Trophoblast cell (in vitro differentiated cells and primary cell): Measurements from ENCODE around the gene TDRD12.
"Not testable (repeated sequence)": the region's sequence is repeated elsewhere in the genome, so short reads cannot be mapped to it uniquely, and the experiment has no call there.

Source experiments
- DNase-seq, 2 donors: peaks; one replicate each; pipeline ENCODE4 v3.0.0-alpha.2; 2016
- H2AFZ ChIP-seq: 2 replicates; pipeline ENCODE4 v1.6.1; 2013; ENCODE audit warnings: low read length, moderate library complexity, mild to moderate bottlenecking; ENCODE audit not compliant: insufficient read depth, poor library complexity
- H2AK5ac ChIP-seq: 2 replicates; pipeline ENCODE4 v1.6.1; 2013; ENCODE audit warnings: mild to moderate bottlenecking, low read length
- H2BK120ac ChIP-seq: 2 replicates; pipeline ENCODE4 v1.6.1; 2013; ENCODE audit warnings: low read length, mild to moderate bottlenecking, moderate library complexity; ENCODE audit not compliant: insufficient read depth, poor library complexity
- H2BK12ac ChIP-seq: 2 replicates; pipeline ENCODE4 v1.6.1; 2013; ENCODE audit warnings: mild to moderate bottlenecking, low read length, moderate library complexity
- H2BK5ac ChIP-seq: 2 replicates; pipeline ENCODE4 v1.6.1; 2013; ENCODE audit warnings: low read length, low read depth, moderate library complexity, mild to moderate bottlenecking; ENCODE audit not compliant: poor library complexity
- H3K14ac ChIP-seq: 2 replicates; pipeline ENCODE4 v1.6.1; 2013; ENCODE audit warnings: mild to moderate bottlenecking, low read length
- H3K18ac ChIP-seq: 2 replicates; pipeline ENCODE4 v1.6.1; 2013; ENCODE audit warnings: mild to moderate bottlenecking, low read length
- H3K23ac ChIP-seq: 2 replicates; pipeline ENCODE4 v1.6.1; 2013; ENCODE audit warnings: low read length
- H3K27ac ChIP-seq: 2 replicates; pipeline ENCODE4 v1.5.1; 2013; ENCODE audit warnings: low read depth, mild to moderate bottlenecking, inconsistent platforms, low read length, moderate library complexity
- H3K27me3 ChIP-seq: 2 replicates; pipeline ENCODE4 v1.6.1; 2013; ENCODE audit warnings: inconsistent platforms, mild to moderate bottlenecking, low read length, moderate library complexity; ENCODE audit not compliant: insufficient read depth
- H3K36me3 ChIP-seq, 2 experiments: 1 replicate in 1 of 2; 2 replicates in 1 of 2; pipeline ENCODE4 v1.6.1; 2013; ENCODE audit warnings: low read length in 2 of 2, mild to moderate bottlenecking in 2 of 2, moderate library complexity in 1 of 2; ENCODE audit not compliant: insufficient read depth in 2 of 2, control insufficient read depth in 1 of 2
- H3K4ac ChIP-seq: 2 replicates; pipeline ENCODE4 v1.6.1; 2013; ENCODE audit warnings: low read depth, mild to moderate bottlenecking, low read length, moderate library complexity
- H3K4me1 ChIP-seq, 2 experiments: 1 replicate in 1 of 2; 2 replicates in 1 of 2; pipeline ENCODE4 v1.6.1; 2013; ENCODE audit warnings: low read length in 2 of 2, mild to moderate bottlenecking in 2 of 2, moderate library complexity in 1 of 2; ENCODE audit not compliant: insufficient read depth in 2 of 2, control insufficient read depth in 1 of 2
- H3K4me2 ChIP-seq: 2 replicates; pipeline ENCODE4 v1.6.1; 2013; ENCODE audit warnings: inconsistent platforms, mild to moderate bottlenecking, low read length, moderate library complexity
- H3K4me3 ChIP-seq: 2 replicates; pipeline ENCODE4 v1.5.1; 2013; ENCODE audit warnings: mild to moderate bottlenecking, low read depth, low read length, inconsistent platforms
- H3K79me1 ChIP-seq: one replicate; pipeline ENCODE4 v1.6.1; 2013; ENCODE audit warnings: low read length
- H3K79me2 ChIP-seq: 2 replicates; pipeline ENCODE4 v1.6.1; 2013; ENCODE audit warnings: low read length, mild to moderate bottlenecking; ENCODE audit not compliant: control insufficient read depth, insufficient read depth, poor library complexity
- H3K9ac ChIP-seq: 2 replicates; pipeline ENCODE4 v1.6.1; 2013; ENCODE audit warnings: mild to moderate bottlenecking, low read length
- H3K9me3 ChIP-seq: 2 replicates; pipeline ENCODE4 v1.6.1; 2013; ENCODE audit warnings: low read depth, mild to moderate bottlenecking, control low read depth, inconsistent platforms, low read length; ENCODE audit not compliant: insufficient read depth
- H4K12ac ChIP-seq: 2 replicates; pipeline ENCODE4 v1.6.1; 2013; ENCODE audit warnings: low read depth, mild to moderate bottlenecking, low read length, moderate library complexity
- H4K8ac ChIP-seq: 2 replicates; pipeline ENCODE4 v1.6.1; 2013; ENCODE audit warnings: low read depth, mild to moderate bottlenecking, low read length, moderate library complexity
- H4K91ac ChIP-seq: one replicate; pipeline ENCODE4 v1.6.1; 2013; ENCODE audit warnings: low read depth, mild to moderate bottlenecking, low read length, moderate library complexity
- WGBS: extraction: QIAGEN DNeasy Blood & Tissue Kit; methylation state at CpG from one replicate; pipeline ENCODE4 v1.1.7; 2013; ENCODE audit warnings: missing lambda C conversion rate; ENCODE audit not compliant: insufficient read length, insufficient coverage; ENCODE audit errors: extremely low coverage; 5-methylcytosine and 5-hydroxymethylcytosine counted together

Gene TDRD12

DNA sequence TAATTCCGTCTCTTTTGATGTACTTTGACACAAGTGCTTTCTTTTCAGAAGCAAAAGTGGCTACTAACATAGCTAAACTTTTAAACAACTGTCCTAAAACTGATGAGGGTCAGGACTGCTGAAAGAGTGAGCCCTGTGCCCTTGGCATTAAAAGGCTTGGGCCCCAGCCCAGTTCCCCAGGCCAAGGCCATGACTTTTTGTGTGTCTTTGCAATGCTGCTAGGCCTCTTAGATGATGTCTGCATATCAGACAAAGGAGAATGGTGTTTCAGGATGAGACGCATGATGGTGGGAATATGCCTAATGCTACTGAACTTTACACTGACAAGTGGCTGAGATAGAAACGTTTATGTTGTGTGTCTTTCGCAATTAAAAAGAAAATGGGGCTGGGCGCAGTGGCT, 112.0 kb downstream of the TDRD12 start:
- no peak overlapping the region for H3K9ac ChIP-seq
- H3K27ac ChIP-seq = no peak overlapping the region
- H2AK5ac ChIP-seq = no peak overlapping the region
- no peak overlapping the region for H2AFZ ChIP-seq
- H3K14ac ChIP-seq = no peak overlapping the region
- no peak overlapping the region for H4K91ac ChIP-seq
- peaks cover 2 to 7% of the 10 kb centered on the region in 2 experiments for H3K4me1 ChIP-seq
- H2BK5ac ChIP-seq = no peak overlapping the region
- WGBS = no CpG with 5 or more reads among the region's 5 CpGs
- no peaks in the 10 kb centered on the region for H3K79me1 ChIP-seq
- H3K79me2 ChIP-seq = no peaks in the 10 kb centered on the region
- no peak overlapping the region for H4K8ac ChIP-seq
- H3K18ac ChIP-seq = no peak overlapping the region
- no peak overlapping the region for H2BK12ac ChIP-seq
- DNase-seq = no peak
- H3K4me2 ChIP-seq = no peak overlapping the region
- H4K12ac ChIP-seq = no peak overlapping the region
- no peaks in the 10 kb centered on the region for H3K36me3 ChIP-seq
- no peaks in the 10 kb centered on the region for H3K27me3 ChIP-seq
- no peak overlapping the region for H2BK120ac ChIP-seq
- no peaks in the 10 kb centered on the region for H3K9me3 ChIP-seq
- no peak overlapping the region for H3K23ac ChIP-seq
- H3K4ac ChIP-seq = no peak overlapping the region
- no peak overlapping the region for H3K4me3 ChIP-seq

- H4K12ac ChIP-seq, H2AFZ ChIP-seq, H4K91ac ChIP-seq, H3K23ac ChIP-seq, H4K8ac ChIP-seq, H3K36me3 ChIP-seq, H3K27ac ChIP-seq, H3K4me2 ChIP-seq, H3K79me2 ChIP-seq, H3K4me1 ChIP-seq, H3K14ac ChIP-seq, H3K9me3 ChIP-seq, DNase-seq, H3K9ac ChIP-seq, H3K4ac ChIP-seq, H3K18ac ChIP-seq, H2AK5ac ChIP-seq, H2BK120ac ChIP-seq, H2BK12ac ChIP-seq, H3K4me3 ChIP-seq, H3K27me3 ChIP-seq, H2BK5ac ChIP-seq, H3K79me1 ChIP-seq: not testable (repeated sequence)
- WGBS = no CpG with 5 or more reads among the region's 12 CpGs
These were observed 112.5 kb downstream of the TDRD12 start for GRCh38 chr19:32832094-32832493.

GRCh38 chr19:32832825-32833224, 113.3 kb downstream of the TDRD12 start:
- H3K18ac ChIP-seq, H4K91ac ChIP-seq, H3K79me2 ChIP-seq, H3K4me3 ChIP-seq, H2AK5ac ChIP-seq, H2AFZ ChIP-seq, H3K27me3 ChIP-seq, H3K4me1 ChIP-seq, H3K9me3 ChIP-seq, H3K27ac ChIP-seq, H3K23ac ChIP-seq, H2BK12ac ChIP-seq, H3K79me1 ChIP-seq, H4K12ac ChIP-seq, DNase-seq, H2BK5ac ChIP-seq, H4K8ac ChIP-seq, H3K9ac ChIP-seq, H3K36me3 ChIP-seq, H3K4ac ChIP-seq, H2BK120ac ChIP-seq, H3K4me2 ChIP-seq, H3K14ac ChIP-seq: not testable (repeated sequence)
- WGBS = no CpG with 5 or more reads among the region's 7 CpGs

- not testable (repeated sequence) for H3K27ac ChIP-seq, H3K79me2 ChIP-seq, H3K18ac ChIP-seq, H2BK120ac ChIP-seq, H3K36me3 ChIP-seq, H2AK5ac ChIP-seq, H3K23ac ChIP-seq, H3K79me1 ChIP-seq, H4K12ac ChIP-seq, H4K91ac ChIP-seq, H3K4me3 ChIP-seq, H3K4me2 ChIP-seq, H3K14ac ChIP-seq, H4K8ac ChIP-seq, H3K9me3 ChIP-seq, DNase-seq, H2BK5ac ChIP-seq, H3K9ac ChIP-seq, H3K4me1 ChIP-seq, H3K27me3 ChIP-seq, H2BK12ac ChIP-seq, H2AFZ ChIP-seq, H3K4ac ChIP-seq
- WGBS = no CpG with 5 or more reads among the region's 7 CpGs
These were observed 113.8 kb downstream of the TDRD12 start for GRCh38 chr19:32833388-32833787.
